Islet precursor cell (in vitro differentiated cells): ENCODE data around the gene ATP5ME.
A peak's percentile ranks its signal among the peaks of the same experiment; 100 is the strongest.
"Not testable (repeated sequence)": the region's sequence is repeated elsewhere in the genome, so short reads cannot be mapped to it uniquely, and the experiment has no call there.

ENCODE experiments used
- DNase-seq: peaks from one replicate; pipeline ENCODE4 v3.0.0-alpha.2; 2018

Gene ATP5ME

DNA sequence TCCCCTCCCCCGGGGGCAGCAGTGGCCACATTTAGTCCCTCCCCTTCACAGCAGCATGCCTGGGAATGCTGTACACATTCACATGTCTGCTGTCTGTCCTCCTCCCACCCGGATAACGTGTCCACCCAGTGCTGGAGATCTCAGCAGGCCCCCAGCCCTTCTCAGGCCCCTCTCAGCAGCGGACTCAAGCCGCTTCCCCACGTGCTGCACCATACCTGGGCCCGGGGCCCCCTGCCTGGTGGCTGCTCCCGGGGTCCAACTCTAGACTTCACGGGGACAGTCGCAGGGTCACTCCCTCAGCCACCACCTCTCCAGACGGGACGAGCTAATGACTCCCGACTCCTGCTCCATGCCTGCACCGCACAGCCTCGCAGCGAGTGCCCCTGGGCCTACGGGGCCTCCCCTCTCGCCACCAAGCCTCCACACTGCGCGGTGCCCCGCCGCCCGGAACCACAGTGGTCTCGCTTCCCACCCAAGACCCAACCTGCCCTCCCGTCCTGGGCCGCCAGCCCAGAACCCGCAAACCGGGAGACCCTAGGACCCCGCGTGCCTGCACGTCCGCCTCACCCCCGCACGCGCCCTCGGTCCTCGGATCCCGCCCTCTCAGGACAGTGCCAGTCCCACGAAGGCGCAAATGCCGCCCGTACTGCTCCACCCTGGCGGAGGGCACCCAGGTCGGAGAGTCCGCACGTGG, 30.3 kb upstream of the ATP5ME start:
- no peak for DNase-seq

DNA sequence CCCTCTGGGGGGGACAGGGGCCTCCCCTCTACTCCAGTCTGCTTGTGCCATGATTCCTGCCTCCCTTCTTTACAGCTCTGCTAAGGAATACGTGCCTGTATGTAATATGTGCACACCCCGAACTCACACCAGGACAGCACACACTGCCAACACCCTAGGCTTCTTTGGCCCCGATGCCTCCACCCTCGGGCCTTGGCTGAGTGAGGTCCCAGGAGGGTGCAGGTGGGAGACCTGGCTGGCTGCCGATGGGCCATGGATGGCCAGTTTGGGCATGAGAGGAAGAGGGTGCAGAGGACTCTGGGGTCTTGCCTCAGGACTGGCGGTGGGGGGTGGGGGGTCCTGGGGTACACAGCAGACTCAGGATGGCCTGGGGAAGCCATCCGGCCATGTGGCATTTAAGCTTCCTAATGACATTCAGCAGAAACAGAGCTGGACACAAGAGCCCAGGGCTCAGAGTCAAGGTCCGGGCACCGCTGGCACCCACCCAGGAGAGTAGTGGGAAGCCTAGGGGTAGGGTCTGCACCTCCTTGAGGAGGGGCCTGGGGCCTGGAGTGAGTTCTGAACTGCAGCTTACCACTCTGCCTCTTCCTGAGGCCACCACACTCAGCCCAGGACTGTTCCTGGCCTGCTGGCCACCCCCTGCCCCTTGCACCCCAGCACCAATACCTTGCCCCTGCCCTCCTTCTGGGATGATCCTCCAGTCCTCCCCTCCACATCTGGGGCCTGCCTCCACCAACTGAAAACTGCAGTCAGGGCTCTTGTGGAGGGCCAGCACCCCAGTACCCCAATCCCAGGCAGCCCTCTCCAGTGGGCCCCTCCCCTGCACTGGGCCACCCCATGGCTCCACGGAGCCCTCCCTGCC, 29.5 kb upstream of the ATP5ME start:
- no peak for DNase-seq

DNA sequence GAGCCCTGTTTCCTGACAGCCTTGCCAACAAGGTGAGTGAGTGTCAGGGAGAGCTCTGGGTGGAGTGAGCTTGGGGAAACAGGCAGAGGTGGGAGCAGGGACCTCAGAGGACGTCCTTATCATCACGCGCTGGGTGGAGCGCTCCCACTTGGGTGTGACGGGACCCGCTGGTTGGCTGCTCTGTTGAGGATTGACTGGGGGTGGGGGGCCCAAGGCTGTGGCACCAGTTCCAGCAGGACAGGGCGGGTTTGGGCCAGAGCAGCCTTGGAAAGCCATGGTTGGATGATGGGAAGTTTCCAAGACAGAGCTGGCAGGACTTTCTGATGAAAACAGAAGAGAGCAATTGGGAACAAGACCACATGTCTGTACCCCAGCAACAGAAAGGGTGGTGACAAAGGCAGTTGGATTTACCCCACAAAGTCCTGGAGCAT, 28.6 kb upstream of the ATP5ME start:
- no peak for DNase-seq

GRCh38 chr4:700587-701264, 26.6 kb upstream of the ATP5ME start:
- no peak for DNase-seq

DNA sequence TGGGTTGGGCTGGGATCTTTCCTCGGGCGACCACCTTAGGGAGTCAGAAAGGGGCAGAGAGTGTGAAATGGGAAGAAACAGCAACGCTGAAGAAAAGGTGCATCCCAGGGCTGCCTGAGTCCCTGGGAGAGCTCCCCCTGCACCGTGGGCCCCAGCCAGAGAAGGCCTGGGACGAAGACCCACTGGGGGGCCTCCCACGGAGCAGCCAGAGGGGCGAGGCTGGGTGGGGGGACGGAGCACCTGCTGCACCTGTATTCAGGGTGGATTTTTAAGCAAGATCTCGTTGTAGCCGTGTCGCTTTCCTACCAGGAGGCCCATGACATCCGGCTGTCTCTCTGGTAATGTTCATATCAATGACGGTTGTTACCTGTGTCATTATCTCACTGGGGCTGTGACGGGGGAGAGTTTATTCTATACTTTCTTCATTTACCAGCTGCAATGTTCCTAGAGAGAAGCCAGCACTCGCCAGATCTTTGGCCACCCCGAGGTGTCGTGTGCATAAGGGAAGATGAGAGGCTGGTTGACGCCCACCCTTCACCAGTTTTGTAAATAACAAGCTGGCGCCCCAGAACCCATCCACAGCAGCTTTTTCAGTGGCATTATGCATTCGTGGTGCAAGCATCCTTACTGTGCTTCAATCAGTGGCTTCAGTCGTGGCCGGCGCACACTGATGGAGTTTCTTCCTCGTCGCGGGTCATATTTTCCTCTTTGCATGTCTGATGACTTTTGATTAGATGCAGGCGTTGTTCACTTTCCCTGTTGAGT, 25.9 kb upstream of the ATP5ME start:
- no peak for DNase-seq

- DNase-seq, result not testable (repeated sequence)
Observed at GRCh38 chr4:694341-694940, 20.4 kb upstream of the ATP5ME start.

- DNase-seq, result peak; percentile 77
Observed at GRCh38 chr4:692771-693554, 18.9 kb upstream of the ATP5ME start.

GRCh38 chr4:689723-690122, 15.6 kb upstream of the ATP5ME start:
- DNase-seq, result no peak

DNA sequence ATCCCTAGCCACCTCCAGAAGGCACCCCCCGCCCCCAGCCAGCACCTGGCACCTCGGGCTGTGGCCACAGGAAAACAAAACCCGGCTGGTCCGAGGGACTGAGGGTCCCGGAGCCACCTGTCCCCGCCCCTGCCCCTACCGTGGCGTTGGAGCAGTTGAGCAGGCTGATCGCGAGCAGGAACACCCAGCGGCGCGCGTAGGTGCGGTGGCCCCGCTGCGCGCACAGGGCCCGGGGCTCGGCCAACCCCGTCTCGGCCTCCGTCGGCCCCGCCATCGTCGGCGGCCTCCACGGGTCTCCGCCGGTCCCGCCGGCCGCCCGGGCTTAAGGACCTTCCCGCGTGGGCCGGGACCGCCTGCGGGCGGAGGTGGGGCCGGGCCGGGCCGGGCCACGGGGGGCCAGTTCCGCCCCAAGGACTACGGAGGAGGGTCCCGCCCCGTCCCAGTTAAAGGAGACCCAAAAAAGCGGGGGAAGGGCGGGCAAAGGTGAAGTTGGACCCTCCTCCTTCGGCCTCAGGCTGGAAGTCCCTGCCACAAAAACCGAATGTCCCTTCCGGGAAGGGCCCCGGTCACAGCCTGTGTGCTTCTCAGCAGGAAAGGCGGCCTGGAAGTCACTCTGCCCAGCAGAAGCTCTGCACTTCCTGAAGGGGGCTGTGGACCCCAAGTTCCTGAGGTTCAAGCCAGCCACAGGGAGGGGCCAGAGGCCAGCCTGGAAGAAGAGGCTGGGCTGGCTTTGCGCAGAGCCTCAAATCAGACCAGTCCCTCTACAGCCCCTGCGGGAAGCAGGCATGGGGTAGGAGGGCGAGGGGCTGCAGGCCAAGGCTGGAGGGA, 15.0 kb upstream of the ATP5ME start, which contains the start of gene SLC49A3:
SLC49A3 (minus strand) TSS at position 298 of the 828 bp plus-strand sequence; CDS start at position 274, 24 bp downstream.
- DNase-seq, result peak; percentile 74

DNA sequence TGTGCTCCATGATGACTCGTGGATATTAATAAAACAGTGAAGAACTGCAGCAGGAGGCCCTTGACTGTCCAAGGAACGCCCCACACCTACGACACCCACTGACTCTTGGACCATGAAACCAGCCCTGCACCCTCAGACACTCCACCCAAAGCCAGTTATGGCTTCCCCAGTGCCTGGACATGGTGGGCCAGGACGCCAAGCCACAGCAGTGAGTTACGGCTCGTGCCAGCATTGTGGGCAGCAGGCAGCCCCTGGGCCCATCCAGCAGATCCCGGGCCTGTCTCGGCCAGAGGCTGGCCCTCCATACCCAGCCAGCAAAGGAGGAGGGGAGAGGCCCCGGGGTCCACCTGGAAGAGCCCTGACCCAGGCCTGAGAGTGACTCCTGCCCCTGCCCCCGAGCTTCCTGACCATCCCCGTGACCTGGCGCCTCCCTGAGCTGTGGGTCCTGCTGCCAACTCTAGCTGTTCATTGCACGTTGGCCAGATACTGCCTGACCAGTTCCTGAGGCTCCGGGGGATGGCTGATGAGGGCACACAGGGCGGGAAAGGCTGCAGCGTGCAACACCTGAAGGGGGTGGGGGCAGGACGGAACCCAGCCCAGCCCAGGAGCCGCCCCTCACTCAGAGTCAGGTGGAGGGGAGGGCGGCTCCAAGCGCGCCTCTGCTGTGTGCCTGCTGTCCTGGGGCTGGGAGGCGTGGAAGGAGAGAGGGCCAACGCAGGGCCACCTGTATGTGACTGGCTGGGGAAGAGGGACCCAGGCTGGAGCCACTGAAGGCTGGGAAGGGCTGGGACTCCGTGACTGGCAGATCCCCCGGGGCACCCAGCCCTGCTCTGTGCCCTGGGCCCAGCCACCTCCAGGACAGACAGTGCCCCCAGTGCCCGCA, 14.1 kb upstream of the ATP5ME start:
- DNase-seq, result peak; percentile 73

GRCh38 chr4:687048-687970, 13.2 kb upstream of the ATP5ME start:
- peak; percentile 96 for DNase-seq

GRCh38 chr4:686413-687040, 12.5 kb upstream of the ATP5ME start:
- peak; percentile 46 for DNase-seq

DNA sequence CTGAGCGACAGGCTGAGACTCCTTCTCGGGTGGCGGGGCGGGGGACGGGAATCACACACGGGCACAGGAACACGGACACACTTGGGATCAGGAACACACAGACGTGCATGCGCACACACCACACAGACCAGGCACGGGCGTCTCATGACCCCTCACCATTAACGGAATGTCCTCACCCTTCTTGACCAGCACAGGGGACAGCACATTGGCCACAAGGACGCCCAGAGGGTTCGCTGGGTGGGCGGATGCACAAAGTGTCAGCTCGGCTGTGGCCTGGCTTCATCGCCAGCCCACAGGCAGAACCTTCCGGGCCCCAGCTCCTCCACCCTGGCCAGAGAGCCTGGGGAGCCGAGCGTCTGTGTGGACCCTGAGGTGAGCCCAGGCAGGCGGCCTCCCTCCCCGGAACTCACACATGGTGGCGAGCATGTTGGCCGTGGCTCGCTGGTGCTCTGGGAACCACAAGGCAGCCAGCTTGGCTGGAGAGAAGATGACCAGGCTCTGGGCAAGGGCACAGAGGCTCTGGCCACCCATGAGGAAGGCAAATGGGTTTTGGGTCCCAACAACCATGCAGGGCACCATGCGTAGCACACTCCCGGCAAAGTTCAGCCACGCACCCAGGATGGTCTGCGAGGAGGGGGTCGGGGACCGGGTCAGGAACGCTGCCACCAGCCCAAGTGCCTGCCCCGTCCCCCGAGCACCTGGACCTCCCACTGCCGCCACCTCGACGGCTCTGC, 11.8 kb upstream of the ATP5ME start:
- peak; percentile 52 for DNase-seq

- peak; percentile 54 for DNase-seq
Observed at GRCh38 chr4:684623-685327, 10.7 kb upstream of the ATP5ME start.

DNA sequence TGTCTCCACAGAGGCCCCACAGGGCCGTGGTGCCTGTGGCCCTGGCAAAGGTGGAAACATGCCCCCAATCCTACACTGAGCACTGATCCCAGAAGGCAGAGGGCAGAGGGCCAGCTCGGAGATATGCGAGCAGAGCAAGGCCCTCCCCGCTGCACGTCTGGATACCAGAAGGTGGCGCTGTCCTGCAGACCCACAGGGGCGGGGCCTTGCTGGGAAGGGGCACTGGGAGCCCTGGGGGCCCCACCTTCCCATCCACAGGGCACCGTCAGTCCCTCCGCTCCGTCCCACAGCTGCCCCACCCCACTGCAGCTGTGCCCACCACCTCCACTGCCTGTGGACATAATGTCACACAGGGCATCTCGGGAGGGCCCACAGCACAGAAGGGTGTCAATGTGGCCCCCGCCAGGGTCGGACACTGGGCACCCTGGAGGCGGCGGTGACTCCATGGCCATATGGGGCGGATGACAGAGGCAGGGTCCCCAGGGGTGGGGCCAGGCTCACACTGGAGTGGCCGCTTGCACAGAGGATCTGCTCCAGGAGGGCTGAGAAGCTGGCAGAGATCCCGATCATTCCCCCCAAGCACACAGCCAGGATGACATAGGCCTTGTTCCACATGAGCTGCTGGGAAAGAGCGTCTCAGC, 10.0 kb upstream of the ATP5ME start:
- DNase-seq, result peak; percentile 90
